ENCODE data around the gene BICD2.
"Not testable (repeated sequence)": the region's sequence is repeated elsewhere in the genome, so short reads cannot be mapped to it uniquely, and the experiment has no call there.

BICD2 gene

DNA sequence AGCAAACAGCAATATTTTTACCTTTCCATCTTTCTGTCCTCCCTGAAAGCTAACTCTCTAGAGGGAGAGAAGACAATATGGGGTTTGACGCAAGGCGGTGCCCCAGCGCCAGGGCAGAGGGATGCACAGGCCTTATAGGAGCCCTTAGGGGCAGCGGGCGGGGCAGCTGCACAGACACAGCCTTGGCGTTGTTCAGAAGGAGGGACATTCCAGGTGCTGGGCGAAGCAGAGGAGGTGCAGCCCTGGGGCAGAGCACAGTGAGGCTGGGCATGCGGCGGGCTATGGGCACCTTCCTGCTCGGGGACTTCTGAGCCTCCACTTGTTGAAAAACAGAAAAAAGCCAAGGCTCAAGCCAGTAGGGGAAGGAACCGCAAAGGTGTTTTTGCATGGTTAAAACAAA lies 33.7 kb upstream of the BICD2 start:
- no peaks in the 10 kb centered on the region for H3F3A ChIP-seq (ENCODE audit: insufficient read depth)
- H3K4me2 ChIP-seq (ENCODE audit: low read depth, low read length, poor library complexity, severe bottlenecking), result no peak overlapping the region
- H3K36me3 ChIP-seq (ENCODE audit: low read length), result no peaks in the 10 kb centered on the region
- no peak overlapping the region for H3K27ac ChIP-seq (ENCODE audit: low read depth, low read length)
- no peak overlapping the region for H2AFZ ChIP-seq (ENCODE audit: low read depth, low read length, severe bottlenecking)
- no peak overlapping the region for H3K9ac ChIP-seq (ENCODE audit: low read length)
- no peaks in the 10 kb centered on the region for H3K9me3 ChIP-seq (ENCODE audit: insufficient read depth, low read length)
- H4K20me1 ChIP-seq (ENCODE audit: low read depth, low read length), result no peaks in the 10 kb centered on the region
- no peak for TF ChIP-seq EZH2phosphoT487 (conservative IDR thresholded peaks at IDR 0.05; ENCODE audit: low read length)
- TF ChIP-seq, protein P1, sequence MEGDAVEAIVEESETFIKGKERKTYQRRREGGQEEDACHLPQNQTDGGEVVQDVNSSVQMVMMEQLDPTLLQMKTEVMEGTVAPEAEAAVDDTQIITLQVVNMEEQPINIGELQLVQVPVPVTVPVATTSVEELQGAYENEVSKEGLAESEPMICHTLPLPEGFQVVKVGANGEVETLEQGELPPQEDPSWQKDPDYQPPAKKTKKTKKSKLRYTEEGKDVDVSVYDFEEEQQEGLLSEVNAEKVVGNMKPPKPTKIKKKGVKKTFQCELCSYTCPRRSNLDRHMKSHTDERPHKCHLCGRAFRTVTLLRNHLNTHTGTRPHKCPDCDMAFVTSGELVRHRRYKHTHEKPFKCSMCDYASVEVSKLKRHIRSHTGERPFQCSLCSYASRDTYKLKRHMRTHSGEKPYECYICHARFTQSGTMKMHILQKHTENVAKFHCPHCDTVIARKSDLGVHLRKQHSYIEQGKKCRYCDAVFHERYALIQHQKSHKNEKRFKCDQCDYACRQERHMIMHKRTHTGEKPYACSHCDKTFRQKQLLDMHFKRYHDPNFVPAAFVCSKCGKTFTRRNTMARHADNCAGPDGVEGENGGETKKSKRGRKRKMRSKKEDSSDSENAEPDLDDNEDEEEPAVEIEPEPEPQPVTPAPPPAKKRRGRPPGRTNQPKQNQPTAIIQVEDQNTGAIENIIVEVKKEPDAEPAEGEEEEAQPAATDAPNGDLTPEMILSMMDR (IDR thresholded peaks at IDR 0.05; ENCODE audit: insufficient read depth, low read length, poor library complexity, severe bottlenecking), result no peak
- H3K27me3 ChIP-seq (ENCODE audit: low read length), result no peaks in the 10 kb centered on the region
- H3K4me3 ChIP-seq (ENCODE audit: insufficient read depth, low read length, poor library complexity, severe bottlenecking), result no peak overlapping the region
- no peaks in the 10 kb centered on the region for H3K9me2 ChIP-seq (replicated peaks; ENCODE audit: insufficient read depth, low read length)
- H3K79me2 ChIP-seq (ENCODE audit: insufficient read depth, low read length), result no peaks in the 10 kb centered on the region

DNA sequence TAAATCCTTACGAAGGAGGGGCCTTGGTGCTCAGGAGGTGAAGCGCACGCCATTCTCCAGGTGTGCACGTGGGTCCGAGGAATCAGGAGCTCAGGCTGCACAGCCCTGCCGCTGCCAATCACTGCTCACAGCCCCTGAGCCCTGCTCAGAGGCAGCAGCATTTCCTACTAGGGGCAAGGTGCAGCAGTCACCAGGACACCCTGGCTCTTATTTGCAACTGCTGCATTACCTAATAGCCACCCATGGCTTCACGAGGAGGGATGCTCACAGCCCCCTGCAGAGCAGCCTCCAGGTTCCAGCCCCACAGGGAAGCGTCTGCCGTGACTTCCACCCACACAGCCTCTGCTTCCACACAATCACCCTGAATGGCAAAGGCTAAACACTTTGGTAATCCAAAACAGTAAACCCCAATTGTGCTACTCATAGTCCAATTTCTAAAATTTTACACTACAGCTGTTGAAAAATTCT lies 31.7 kb upstream of the BICD2 start:
- H2AFZ ChIP-seq (ENCODE audit: low read depth, low read length, severe bottlenecking); H3F3A ChIP-seq (ENCODE audit: insufficient read depth); H3K9me3 ChIP-seq (ENCODE audit: insufficient read depth, low read length); H3K9me2 ChIP-seq (replicated peaks; ENCODE audit: insufficient read depth, low read length); H3K36me3 ChIP-seq (ENCODE audit: low read length); H3K27me3 ChIP-seq (ENCODE audit: low read length); H4K20me1 ChIP-seq (ENCODE audit: low read depth, low read length); H3K4me3 ChIP-seq (ENCODE audit: insufficient read depth, low read length, poor library complexity, severe bottlenecking); H3K27ac ChIP-seq (ENCODE audit: low read depth, low read length); H3K79me2 ChIP-seq (ENCODE audit: insufficient read depth, low read length); H3K4me2 ChIP-seq (ENCODE audit: low read depth, low read length, poor library complexity, severe bottlenecking); H3K9ac ChIP-seq (ENCODE audit: low read length): not testable (repeated sequence)

DNA sequence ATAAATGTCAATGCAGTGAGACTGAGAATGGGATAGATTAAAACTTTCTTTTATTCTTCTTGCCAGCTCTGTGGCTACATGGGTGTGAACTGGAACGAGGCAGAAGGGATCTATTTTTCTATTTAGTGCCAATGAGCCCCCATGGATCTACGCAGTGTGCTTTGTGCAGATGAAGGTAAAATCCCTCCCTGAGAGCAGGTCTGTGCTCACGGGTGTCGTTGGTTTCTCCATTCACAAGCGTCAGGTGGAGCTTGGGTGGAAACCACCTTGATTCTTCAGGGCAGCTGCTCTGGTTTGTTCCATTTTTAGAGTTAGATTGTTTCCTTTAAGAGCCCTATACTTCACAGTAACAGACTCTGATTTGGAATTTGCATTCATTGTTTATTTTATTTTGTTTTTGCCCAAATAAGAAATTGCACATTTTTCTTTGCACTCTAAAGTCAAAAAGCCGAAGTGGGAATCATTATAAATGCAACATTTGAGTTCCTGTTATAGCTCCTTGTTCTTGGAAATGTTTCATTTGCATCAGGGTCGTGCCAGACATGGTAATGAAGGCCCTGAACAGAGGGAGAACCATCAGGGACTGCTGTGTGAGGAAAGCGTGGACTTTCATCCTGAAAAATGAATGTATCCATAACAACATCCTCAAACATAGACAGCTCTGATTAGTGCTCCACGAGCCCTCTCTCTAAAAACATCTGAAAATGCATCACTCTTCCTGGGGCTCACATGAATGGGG lies 31.1 kb upstream of the BICD2 start:
- no peak overlapping the region for H3K27ac ChIP-seq (ENCODE audit: low read depth, low read length)
- H3K4me3 ChIP-seq (ENCODE audit: insufficient read depth, low read length, poor library complexity, severe bottlenecking), result no peak overlapping the region
- H3K9ac ChIP-seq (ENCODE audit: low read length), result no peak overlapping the region
- H3K79me2 ChIP-seq (ENCODE audit: insufficient read depth, low read length), result no peaks in the 10 kb centered on the region
- no peak overlapping the region for H2AFZ ChIP-seq (ENCODE audit: low read depth, low read length, severe bottlenecking)
- H3K9me2 ChIP-seq (replicated peaks; ENCODE audit: insufficient read depth, low read length), result no peaks in the 10 kb centered on the region
- no peaks in the 10 kb centered on the region for H3K9me3 ChIP-seq (ENCODE audit: insufficient read depth, low read length)
- no peaks in the 10 kb centered on the region for H3K27me3 ChIP-seq (ENCODE audit: low read length)
- no peaks in the 10 kb centered on the region for H4K20me1 ChIP-seq (ENCODE audit: low read depth, low read length)
- no peaks in the 10 kb centered on the region for H3K36me3 ChIP-seq (ENCODE audit: low read length)
- H3F3A ChIP-seq (ENCODE audit: insufficient read depth), result no peaks in the 10 kb centered on the region
- no peak overlapping the region for H3K4me2 ChIP-seq (ENCODE audit: low read depth, low read length, poor library complexity, severe bottlenecking)
- TF ChIP-seq EZH2phosphoT487 (conservative IDR thresholded peaks at IDR 0.05; ENCODE audit: low read length), result no peak
- TF ChIP-seq, protein P1 (IDR thresholded peaks at IDR 0.05; ENCODE audit: insufficient read depth, low read length, poor library complexity, severe bottlenecking), result no peak

GRCh38 chr9:92795000-92795399 lies 30.4 kb upstream of the BICD2 start:
- H3K4me3 ChIP-seq (ENCODE audit: insufficient read depth, low read length, poor library complexity, severe bottlenecking), result no peak overlapping the region
- H3K79me2 ChIP-seq (ENCODE audit: insufficient read depth, low read length), result no peaks in the 10 kb centered on the region
- H3K27me3 ChIP-seq (ENCODE audit: low read length), result no peaks in the 10 kb centered on the region
- H3K9ac ChIP-seq (ENCODE audit: low read length), result no peak overlapping the region
- no peak for TF ChIP-seq EZH2phosphoT487 (conservative IDR thresholded peaks at IDR 0.05; ENCODE audit: low read length)
- TF ChIP-seq, protein P1 (IDR thresholded peaks at IDR 0.05; ENCODE audit: insufficient read depth, low read length, poor library complexity, severe bottlenecking), result no peak
- H3K9me3 ChIP-seq (ENCODE audit: insufficient read depth, low read length), result no peaks in the 10 kb centered on the region
- no peak overlapping the region for H3K27ac ChIP-seq (ENCODE audit: low read depth, low read length)
- no peak overlapping the region for H2AFZ ChIP-seq (ENCODE audit: low read depth, low read length, severe bottlenecking)
- no peak overlapping the region for H3K4me2 ChIP-seq (ENCODE audit: low read depth, low read length, poor library complexity, severe bottlenecking)
- no peaks in the 10 kb centered on the region for H3F3A ChIP-seq (ENCODE audit: insufficient read depth)
- H3K9me2 ChIP-seq (replicated peaks; ENCODE audit: insufficient read depth, low read length), result no peaks in the 10 kb centered on the region
- no peaks in the 10 kb centered on the region for H3K36me3 ChIP-seq (ENCODE audit: low read length)
- H4K20me1 ChIP-seq (ENCODE audit: low read depth, low read length), result no peaks in the 10 kb centered on the region
